HEK293T (cell line): ENCODE measurements around the gene HOXC9.

ENCODE experiments used
- CTBP1 ChIP-seq: fragments of 450-650 bp; IDR thresholded peaks from 2 replicates; pipeline ENCODE4 v1.6.1; 2016; ENCODE audit warnings: borderline replicate concordance
- FOXA1 ChIP-seq: fragments of 450-650 bp; IDR thresholded peaks from 2 replicates; pipeline ENCODE4 v1.6.1; 2016; ENCODE audit warnings: mild to moderate bottlenecking
- HDGF ChIP-seq: fragments of 450-650 bp; IDR thresholded peaks from 2 replicates; pipeline ENCODE4 v1.6.1; 2017; ENCODE audit warnings: antibody characterized with exemption, borderline replicate concordance
- L3MBTL2 ChIP-seq: fragments of 450-650 bp; conservative IDR thresholded peaks from 2 replicates; pipeline ENCODE4 v1.6.1; 2016; ENCODE audit warnings: mild to moderate bottlenecking
- NFRKB ChIP-seq: fragments of 450-650 bp; IDR thresholded peaks from 2 replicates; pipeline ENCODE4 v1.6.1; 2016; ENCODE audit warnings: mild to moderate bottlenecking, moderate library complexity
- PKNOX1 ChIP-seq: fragments of 450-650 bp; IDR thresholded peaks from 2 replicates; pipeline ENCODE4 v1.6.1; 2016
- SP1 ChIP-seq: fragments of 450-650 bp; IDR thresholded peaks from 2 replicates; pipeline ENCODE4 v1.6.1; 2017
- SUZ12 ChIP-seq: fragments of 450-650 bp; IDR thresholded peaks from 2 replicates; pipeline ENCODE4 v1.6.1; 2016; ENCODE audit warnings: mild to moderate bottlenecking
- ZNF384 ChIP-seq: fragments of 450-650 bp; IDR thresholded peaks from 2 replicates; pipeline ENCODE4 v1.6.1; 2016

GRCh38 chr12:54024127-54024526 is 24.2 kb downstream of the HOXC9 start:
- no peak for TF ChIP-seq PKNOX1
- TF ChIP-seq SUZ12 = no peak
- TF ChIP-seq ZNF384 = no peak
- no peak for TF ChIP-seq L3MBTL2
- no peak for TF ChIP-seq SP1
- no peak for TF ChIP-seq FOXA1
- no peak for TF ChIP-seq HDGF
- TF ChIP-seq CTBP1 = no peak
- TF ChIP-seq NFRKB = no peak
